Mesenchymal stem cell (in vitro differentiated cells and primary cell): ENCODE results near the gene ALK.

Source experiments
- DNase-seq: peaks from one replicate; pipeline ENCODE4 v3.0.0-alpha.2; 2013
- H2AFZ ChIP-seq: one replicate; pipeline ENCODE4 v1.6.1; 2013; ENCODE audit warnings: low read depth, mild to moderate bottlenecking, control low read depth, inconsistent platforms, low read length, moderate library complexity
- H2AK5ac ChIP-seq: 2 replicates; pipeline ENCODE4 v1.6.1; 2013; ENCODE audit warnings: low read length, moderate library complexity, mild to moderate bottlenecking, inconsistent platforms; ENCODE audit not compliant: severe bottlenecking
- H2BK120ac ChIP-seq: one replicate; pipeline ENCODE4 v1.6.1; 2013; ENCODE audit warnings: low read depth, mild to moderate bottlenecking, inconsistent platforms, low read length, moderate library complexity
- H2BK12ac ChIP-seq, 2 experiments: one replicate each; pipeline ENCODE4 v1.6.1; 2013; ENCODE audit warnings: inconsistent platforms in 2 of 2, low read length in 2 of 2, mild to moderate bottlenecking in 2 of 2, moderate library complexity in 2 of 2, control low read depth in 1 of 2
- H2BK15ac ChIP-seq: one replicate; pipeline ENCODE4 v1.6.1; 2013; ENCODE audit warnings: mild to moderate bottlenecking, low read depth, inconsistent platforms; ENCODE audit not compliant: poor library complexity, severe bottlenecking
- H2BK5ac ChIP-seq: 2 replicates; pipeline ENCODE4 v1.6.1; 2013; ENCODE audit warnings: low read depth, mild to moderate bottlenecking, low read length, control low read depth, inconsistent platforms; ENCODE audit not compliant: poor library complexity, severe bottlenecking
- H3K14ac ChIP-seq, 2 experiments: one replicate each; pipeline ENCODE4 v1.6.1; 2013; ENCODE audit warnings: inconsistent platforms in 2 of 2, low read length in 2 of 2, control low read depth in 1 of 2, mild to moderate bottlenecking in 1 of 2, moderate library complexity in 1 of 2
- H3K18ac ChIP-seq, 2 experiments: one replicate each; pipeline ENCODE4 v1.6.1; 2013; ENCODE audit warnings: inconsistent platforms in 2 of 2, low read length in 2 of 2, control low read depth in 1 of 2, low read depth in 1 of 2, mild to moderate bottlenecking in 1 of 2
- H3K23ac ChIP-seq, 2 experiments: one replicate each; pipeline ENCODE4 v1.6.1; 2013; ENCODE audit warnings: inconsistent platforms in 2 of 2, low read length in 2 of 2, mild to moderate bottlenecking in 2 of 2, moderate library complexity in 2 of 2, control low read depth in 1 of 2
- H3K27ac ChIP-seq: 2 replicates; pipeline ENCODE4 v1.5.1; 2013; ENCODE audit warnings: mild to moderate bottlenecking, moderate library complexity, low read length, control low read depth, inconsistent platforms; ENCODE audit not compliant: poor library complexity, severe bottlenecking
- H3K27me3 ChIP-seq, 2 experiments: 2 replicates each; pipeline versions ENCODE4 v1.6.1 to v1.7.0; 2013; ENCODE audit warnings: low read length in 2 of 2, mild to moderate bottlenecking in 2 of 2, moderate library complexity in 2 of 2, control low read depth in 1 of 2, inconsistent platforms in 1 of 2; ENCODE audit not compliant: control insufficient read depth in 1 of 2, insufficient read depth in 1 of 2
- H3K36me3 ChIP-seq, 2 experiments: 2 replicates each; pipeline versions ENCODE4 v1.6.1 to v1.7.0; 2013; ENCODE audit warnings: low read length in 2 of 2, control low read depth in 1 of 2, inconsistent platforms in 1 of 2, low read depth in 1 of 2, mild to moderate bottlenecking in 1 of 2; ENCODE audit not compliant: insufficient read depth in 2 of 2, control insufficient read depth in 1 of 2
- H3K4ac ChIP-seq, 2 experiments: one replicate each; pipeline ENCODE4 v1.6.1; 2013; ENCODE audit warnings: inconsistent platforms in 2 of 2, low read length in 2 of 2, mild to moderate bottlenecking in 2 of 2, moderate library complexity in 2 of 2, control low read depth in 1 of 2, low read depth in 1 of 2
- H3K4me1 ChIP-seq: 2 replicates; pipeline ENCODE4 v1.6.1; 2013; ENCODE audit warnings: low read depth, low read length, control low read depth; ENCODE audit not compliant: control insufficient read depth, insufficient read depth
- H3K4me2 ChIP-seq: 2 replicates; pipeline ENCODE4 v1.6.1; 2013; ENCODE audit warnings: low read length, mild to moderate bottlenecking, inconsistent platforms; ENCODE audit not compliant: poor library complexity, severe bottlenecking
- H3K4me3 ChIP-seq, 2 experiments: 2 replicates each; pipeline versions ENCODE4 v1.5.1 to v1.7.0; 2013; ENCODE audit warnings: low read length in 2 of 2, mild to moderate bottlenecking in 2 of 2, control low read depth in 1 of 2, low read depth in 1 of 2; ENCODE audit not compliant: insufficient read depth in 1 of 2
- H3K79me1 ChIP-seq: replicated peaks from 2 replicates; pipeline ENCODE4 v1.6.1; 2013; ENCODE audit warnings: mild to moderate bottlenecking, control low read depth, low read length, inconsistent platforms; ENCODE audit not compliant: poor library complexity, severe bottlenecking
- H3K9ac ChIP-seq: 2 replicates; pipeline ENCODE4 v1.7.0; 2013; ENCODE audit warnings: mild to moderate bottlenecking, low read length, moderate library complexity
- H3K9me3 ChIP-seq: 2 replicates; pipeline ENCODE4 v1.7.0; 2013; ENCODE audit warnings: mild to moderate bottlenecking, low read length; ENCODE audit not compliant: control insufficient read depth
- H4K8ac ChIP-seq: one replicate; pipeline ENCODE4 v1.6.1; 2013; ENCODE audit warnings: inconsistent platforms, mild to moderate bottlenecking, low read length, moderate library complexity
- H4K91ac ChIP-seq: one replicate; pipeline ENCODE4 v1.6.1; 2013; ENCODE audit warnings: mild to moderate bottlenecking, low read length, inconsistent platforms
- WGBS: methylation state at CpG from one replicate; pipeline ENCODE4 v1.1.7; 2013; ENCODE audit warnings: mixed read lengths; 5-methylcytosine and 5-hydroxymethylcytosine counted together

Gene ALK

GRCh38 chr2:29281086-29281915 is 640.1 kb downstream of the ALK start:
- Histone ChIP-seq H3K36me3 (no peaks in the 10 kb centered on the region), H2AFZ (no peak overlapping the region), H2BK120ac (no peak overlapping the region), H2AK5ac (no peak overlapping the region), H3K14ac (no peak overlapping the region), H3K9me3 (no peaks in the 10 kb centered on the region), H3K4me2 (no peak overlapping the region), H2BK15ac (no peak overlapping the region), H3K27me3 (peaks cover 14 to 62% of the 10 kb centered on the region in 2 experiments), H3K79me1 (no peaks in the 10 kb centered on the region), H2BK12ac (no peak overlapping the region), H3K4me3 (no peak overlapping the region), H2BK5ac (no peak overlapping the region), H3K9ac (no peak overlapping the region), H3K27ac (no peak overlapping the region), H3K18ac (no peak overlapping the region), H4K91ac (no peak overlapping the region), H3K23ac (no peak overlapping the region), H4K8ac (no peak overlapping the region), H3K4ac (no peak overlapping the region), H3K4me1 (no peaks in the 10 kb centered on the region)
- no peak for DNase-seq
- WGBS, result 73% methylated on average over 14 of the region's 15 CpGs

GRCh38 chr2:29278966-29279365 is 642.4 kb downstream of the ALK start:
- H2BK5ac ChIP-seq, result no peak overlapping the region
- H3K27me3 ChIP-seq, result peaks cover 19 to 75% of the 10 kb centered on the region in 2 experiments
- no peaks in the 10 kb centered on the region for H3K79me1 ChIP-seq
- no peak overlapping the region for H3K18ac ChIP-seq
- H3K4me1 ChIP-seq, result no peaks in the 10 kb centered on the region
- H3K4me2 ChIP-seq, result no peak overlapping the region
- no peaks in the 10 kb centered on the region for H3K36me3 ChIP-seq
- no peak overlapping the region for H3K4ac ChIP-seq
- no peak overlapping the region for H2BK15ac ChIP-seq
- H3K9ac ChIP-seq, result no peak overlapping the region
- no peak overlapping the region for H2BK12ac ChIP-seq
- no peak for DNase-seq
- no peak overlapping the region for H4K91ac ChIP-seq
- WGBS, result 75% methylated on average over 9 of the region's 9 CpGs
- no peak overlapping the region for H4K8ac ChIP-seq
- H3K4me3 ChIP-seq, result no peak overlapping the region
- H3K23ac ChIP-seq, result no peak overlapping the region
- no peaks in the 10 kb centered on the region for H3K9me3 ChIP-seq
- H2AK5ac ChIP-seq, result no peak overlapping the region
- no peak overlapping the region for H2BK120ac ChIP-seq
- no peak overlapping the region for H3K27ac ChIP-seq
- no peak overlapping the region for H3K14ac ChIP-seq
- no peak overlapping the region for H2AFZ ChIP-seq

- H3K27me3 ChIP-seq, result peaks cover 22 to 67% of the 10 kb centered on the region in 2 experiments
- H4K91ac ChIP-seq, result no peak overlapping the region
- H2AFZ ChIP-seq, result no peak overlapping the region
- no peak overlapping the region for H3K4me3 ChIP-seq
- H3K4me2 ChIP-seq, result no peak overlapping the region
- no peak overlapping the region for H3K27ac ChIP-seq
- no peak overlapping the region for H2BK5ac ChIP-seq
- H3K36me3 ChIP-seq, result no peaks in the 10 kb centered on the region
- no peak overlapping the region for H2AK5ac ChIP-seq
- H2BK15ac ChIP-seq, result no peak overlapping the region
- WGBS, result 45% methylated on average over 3 of the region's 3 CpGs
- DNase-seq, result no peak
- H3K14ac ChIP-seq, result no peak overlapping the region
- no peak overlapping the region for H3K18ac ChIP-seq
- no peaks in the 10 kb centered on the region for H3K4me1 ChIP-seq
- no peak overlapping the region for H3K9ac ChIP-seq
- H3K9me3 ChIP-seq, result no peaks in the 10 kb centered on the region
- H2BK120ac ChIP-seq, result no peak overlapping the region
- H3K23ac ChIP-seq, result no peak overlapping the region
- H3K79me1 ChIP-seq, result no peaks in the 10 kb centered on the region
- no peak overlapping the region for H3K4ac ChIP-seq
- no peak overlapping the region for H2BK12ac ChIP-seq
- H4K8ac ChIP-seq, result no peak overlapping the region
Measured at GRCh38 chr2:29276151-29276550, 645.2 kb downstream of the ALK start.

GRCh38 chr2:29275186-29275585 is 646.2 kb downstream of the ALK start:
- no peaks in the 10 kb centered on the region for H3K9me3 ChIP-seq
- H3K23ac ChIP-seq, result no peak overlapping the region
- no peak overlapping the region for H2BK12ac ChIP-seq
- H3K14ac ChIP-seq, result no peak overlapping the region
- H2BK5ac ChIP-seq, result no peak overlapping the region
- H2BK15ac ChIP-seq, result no peak overlapping the region
- H3K36me3 ChIP-seq, result no peaks in the 10 kb centered on the region
- no peak for DNase-seq
- H2AFZ ChIP-seq, result no peak overlapping the region
- H2AK5ac ChIP-seq, result no peak overlapping the region
- WGBS, result 73% methylated on average over 4 of the region's 4 CpGs
- no peak overlapping the region for H2BK120ac ChIP-seq
- H3K4me3 ChIP-seq, result no peak overlapping the region
- no peak overlapping the region for H3K27ac ChIP-seq
- H3K4me1 ChIP-seq, result no peaks in the 10 kb centered on the region
- no peak overlapping the region for H4K91ac ChIP-seq
- H3K18ac ChIP-seq, result no peak overlapping the region
- no peak overlapping the region for H3K4ac ChIP-seq
- no peaks in the 10 kb centered on the region for H3K79me1 ChIP-seq
- no peak overlapping the region for H4K8ac ChIP-seq
- no peak overlapping the region for H3K4me2 ChIP-seq
- no peak overlapping the region for H3K9ac ChIP-seq
- peaks cover 22 to 57% of the 10 kb centered on the region in 2 experiments for H3K27me3 ChIP-seq
